ENCODE measurements around the gene ERCC6L2.

ERCC6L2 gene, protein sequence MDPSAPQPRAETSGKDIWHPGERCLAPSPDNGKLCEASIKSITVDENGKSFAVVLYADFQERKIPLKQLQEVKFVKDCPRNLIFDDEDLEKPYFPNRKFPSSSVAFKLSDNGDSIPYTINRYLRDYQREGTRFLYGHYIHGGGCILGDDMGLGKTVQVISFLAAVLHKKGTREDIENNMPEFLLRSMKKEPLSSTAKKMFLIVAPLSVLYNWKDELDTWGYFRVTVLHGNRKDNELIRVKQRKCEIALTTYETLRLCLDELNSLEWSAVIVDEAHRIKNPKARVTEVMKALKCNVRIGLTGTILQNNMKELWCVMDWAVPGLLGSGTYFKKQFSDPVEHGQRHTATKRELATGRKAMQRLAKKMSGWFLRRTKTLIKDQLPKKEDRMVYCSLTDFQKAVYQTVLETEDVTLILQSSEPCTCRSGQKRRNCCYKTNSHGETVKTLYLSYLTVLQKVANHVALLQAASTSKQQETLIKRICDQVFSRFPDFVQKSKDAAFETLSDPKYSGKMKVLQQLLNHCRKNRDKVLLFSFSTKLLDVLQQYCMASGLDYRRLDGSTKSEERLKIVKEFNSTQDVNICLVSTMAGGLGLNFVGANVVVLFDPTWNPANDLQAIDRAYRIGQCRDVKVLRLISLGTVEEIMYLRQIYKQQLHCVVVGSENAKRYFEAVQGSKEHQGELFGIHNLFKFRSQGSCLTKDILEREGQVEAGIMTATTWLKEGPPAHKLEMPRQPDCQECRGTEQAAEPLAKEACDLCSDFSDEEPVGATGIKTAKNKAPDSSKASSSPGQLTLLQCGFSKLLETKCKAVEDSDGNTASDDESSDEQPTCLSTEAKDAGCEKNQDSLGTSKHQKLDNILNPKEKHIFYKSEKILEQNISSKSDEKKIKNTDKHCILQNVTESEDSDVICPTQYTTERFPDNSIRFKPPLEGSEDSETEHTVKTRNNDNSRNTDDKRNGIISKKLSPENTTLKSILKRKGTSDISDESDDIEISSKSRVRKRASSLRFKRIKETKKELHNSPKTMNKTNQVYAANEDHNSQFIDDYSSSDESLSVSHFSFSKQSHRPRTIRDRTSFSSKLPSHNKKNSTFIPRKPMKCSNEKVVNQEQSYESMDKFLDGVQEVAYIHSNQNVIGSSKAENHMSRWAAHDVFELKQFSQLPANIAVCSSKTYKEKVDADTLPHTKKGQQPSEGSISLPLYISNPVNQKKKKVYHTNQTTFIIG (N-terminal part only)

DNA sequence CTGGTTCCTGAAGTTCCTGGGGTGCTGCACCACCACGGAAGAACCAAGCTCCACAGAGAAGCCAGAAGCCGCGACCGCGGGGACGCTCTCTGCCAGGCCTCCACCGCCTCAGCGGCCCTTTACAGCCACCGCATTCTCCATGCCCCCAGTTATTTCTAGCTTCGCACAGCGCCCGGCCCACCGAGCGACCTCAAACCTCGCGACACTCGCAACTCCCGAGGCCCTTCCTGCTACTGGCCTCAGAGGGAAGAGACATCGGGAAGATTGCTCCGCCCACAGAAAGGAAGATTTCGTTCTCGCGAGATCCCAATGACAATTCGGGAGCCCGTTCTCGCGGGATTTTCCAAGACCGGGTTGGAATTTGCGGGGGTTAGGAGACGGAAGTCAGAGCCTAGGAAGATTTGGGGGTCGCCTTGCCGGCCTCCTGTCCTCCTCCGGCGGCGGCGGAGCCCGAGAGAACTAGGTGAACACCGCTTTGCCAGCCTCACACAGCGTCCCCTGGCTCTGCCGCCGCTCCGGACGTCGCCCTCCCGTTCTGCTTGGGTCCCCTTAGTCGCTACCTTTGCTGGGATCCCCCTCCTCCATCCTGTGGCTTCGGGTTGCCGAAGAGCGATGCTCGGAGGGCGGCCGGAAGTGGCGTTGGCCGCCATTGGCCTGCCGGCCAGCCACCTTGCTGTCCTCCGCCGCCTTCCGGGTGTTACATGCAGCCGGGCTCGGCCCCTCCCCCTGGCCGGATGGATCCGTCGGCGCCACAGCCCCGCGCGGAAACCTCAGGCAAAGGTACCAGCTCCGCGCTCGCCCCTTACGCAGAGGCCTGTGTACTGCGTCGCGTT, at the start of gene ERCC6L2:
Gene ERCC6L2 (plus strand): TSS at position 387 of the 833 bp plus-strand sequence. CDS start 348 bp downstream, at position 735.
- DNase-seq, result peak; percentile 99

DNA sequence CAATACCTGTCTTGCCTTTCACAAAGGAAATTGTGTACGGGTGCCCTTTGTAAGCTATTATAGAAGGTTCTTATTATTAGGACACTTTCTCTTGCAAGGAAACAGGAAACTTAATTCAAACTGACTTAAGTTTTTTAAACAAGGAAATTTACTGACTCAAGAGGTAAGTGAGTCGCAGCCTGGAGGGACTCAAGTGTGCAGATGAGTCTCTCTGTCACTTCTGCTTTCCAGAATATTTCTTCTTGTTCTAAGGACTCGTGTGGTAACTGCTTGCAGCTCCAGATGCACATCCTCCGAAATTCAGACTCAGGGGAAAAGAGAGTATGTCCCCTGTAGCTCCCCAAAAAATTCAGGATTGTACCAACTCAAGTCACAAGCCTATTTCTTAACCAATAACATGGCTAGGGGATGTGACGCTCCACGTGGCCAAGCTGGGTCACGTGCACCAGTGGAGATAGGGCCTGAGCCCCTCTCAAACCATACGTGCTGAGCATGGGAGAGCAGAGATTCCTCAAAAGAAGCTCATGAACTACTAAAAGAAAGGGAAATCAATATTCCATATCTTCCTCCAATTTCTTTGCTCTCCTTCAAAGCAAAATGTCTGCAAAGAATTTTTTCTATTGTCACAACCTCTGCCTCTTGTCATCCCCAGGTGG, 49.2 kb upstream of the ERCC6L2 start:
- no peak for DNase-seq

DNA sequence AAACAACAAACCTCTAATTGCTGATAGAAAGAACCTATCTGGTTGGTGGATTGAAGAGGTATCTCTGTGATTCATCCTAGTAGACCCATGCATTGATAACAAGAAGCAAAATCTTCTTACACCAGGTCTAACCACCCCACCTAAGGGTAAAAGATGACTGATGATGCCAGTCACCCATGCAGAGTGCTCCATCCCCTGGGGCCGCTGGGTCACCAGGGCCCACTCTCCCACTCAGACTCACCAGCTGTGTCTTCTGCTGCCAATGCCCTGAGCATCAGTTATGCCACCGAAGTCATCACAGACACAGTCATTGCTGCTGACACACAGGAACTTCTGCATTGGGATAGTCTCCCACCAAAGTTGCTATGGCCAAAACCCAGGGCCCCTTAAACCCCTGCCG, 44.7 kb upstream of the ERCC6L2 start:
- no peak for DNase-seq

DNA sequence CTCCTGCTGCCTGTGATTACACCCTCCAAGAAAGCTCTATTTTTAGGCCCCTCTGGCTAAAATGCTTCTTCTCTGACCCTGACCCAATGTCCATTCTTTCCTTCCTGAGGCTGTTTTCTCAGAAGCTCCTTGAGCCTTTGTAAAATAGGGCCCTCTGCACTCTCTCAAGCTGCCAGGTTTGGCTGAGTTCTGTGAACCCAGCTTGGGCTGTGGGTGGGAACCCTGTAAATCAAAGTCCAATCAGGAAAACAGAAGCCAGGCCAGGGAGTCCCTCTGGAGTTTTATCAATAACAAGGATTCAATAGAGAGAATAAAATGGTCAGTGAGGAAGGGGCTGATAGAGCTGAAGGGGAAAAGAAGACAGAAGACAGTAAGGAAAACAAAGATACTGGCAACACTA, 43.7 kb upstream of the ERCC6L2 start:
- no peak for DNase-seq

DNA sequence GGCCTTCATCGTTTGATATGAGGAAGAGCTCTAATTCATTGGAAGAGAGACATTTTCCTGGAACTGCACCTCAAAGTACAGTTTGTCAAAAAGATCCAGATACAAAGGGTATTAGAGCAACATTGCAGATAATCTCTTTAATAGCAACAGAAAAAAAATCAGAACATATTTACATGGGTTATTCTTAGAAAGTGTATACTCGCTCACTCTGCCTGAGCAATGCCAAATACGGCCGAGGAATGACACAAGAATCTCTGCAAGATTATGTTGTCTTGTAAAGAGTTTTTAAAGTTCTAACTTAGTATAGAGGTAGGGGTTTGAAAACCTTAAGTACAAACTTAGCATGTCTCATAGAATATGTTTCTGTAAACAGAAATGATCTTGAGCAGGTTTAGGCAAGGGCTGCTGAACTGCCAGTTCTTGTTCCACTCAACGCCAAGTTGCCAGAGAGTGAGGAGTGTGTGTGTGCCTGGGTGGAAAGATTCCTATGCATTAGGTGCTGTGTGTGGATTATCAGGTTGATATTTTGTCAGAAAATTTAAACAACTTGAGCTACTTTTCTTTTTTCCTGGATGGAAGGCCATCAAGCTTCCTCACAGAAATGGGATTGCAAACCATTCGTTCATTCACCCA, 41.8 kb upstream of the ERCC6L2 start:
- no peak for DNase-seq

DNA sequence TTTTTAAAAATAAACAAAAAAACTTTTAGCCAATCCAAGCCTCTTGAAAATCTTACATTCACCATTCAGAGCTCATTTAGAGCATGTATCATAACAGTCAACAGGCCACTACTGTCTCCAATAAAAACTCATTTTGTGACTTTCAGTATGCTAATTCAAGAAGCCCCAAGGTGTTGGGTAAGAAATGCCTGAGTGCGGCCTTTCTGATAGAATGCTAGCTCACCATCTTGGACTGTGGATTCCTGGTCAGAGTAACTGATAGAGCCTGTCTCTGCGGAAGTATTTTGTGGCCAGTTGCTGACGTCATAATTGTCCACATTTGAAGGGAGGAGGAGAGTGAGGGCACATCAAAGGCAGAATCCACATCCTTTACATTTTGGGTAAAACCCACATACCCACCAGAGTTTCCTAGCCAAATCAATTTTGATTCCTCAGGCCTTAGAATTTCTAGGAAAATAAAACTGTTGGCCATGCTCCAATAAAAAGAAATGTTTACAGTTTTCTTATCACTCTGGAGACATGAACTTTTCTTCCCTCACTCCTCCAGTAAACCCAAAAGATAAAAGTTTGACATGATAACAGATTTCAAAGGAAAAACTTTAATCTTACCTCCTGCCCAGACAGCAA, 41.1 kb upstream of the ERCC6L2 start:
- peak; percentile 38 for DNase-seq

DNA sequence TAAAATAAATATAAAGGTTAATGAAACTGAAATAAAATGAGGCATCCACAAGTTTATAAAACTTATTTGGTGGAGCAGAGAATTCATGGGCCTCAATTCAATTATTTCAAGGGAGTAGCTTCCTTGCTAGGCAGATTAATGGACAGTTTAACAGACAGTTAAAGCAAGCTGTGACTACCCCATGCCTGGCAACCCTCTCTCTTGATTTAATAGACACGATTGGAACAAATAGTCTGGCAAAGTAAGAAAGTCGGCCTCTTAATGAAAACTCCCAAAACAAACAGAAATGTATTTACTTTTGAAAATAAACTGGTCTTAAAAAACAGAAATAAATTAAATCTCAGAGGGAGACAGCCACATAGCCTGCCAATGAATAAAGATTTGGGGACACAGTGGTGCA, 40.1 kb upstream of the ERCC6L2 start:
- no peak for DNase-seq

DNA sequence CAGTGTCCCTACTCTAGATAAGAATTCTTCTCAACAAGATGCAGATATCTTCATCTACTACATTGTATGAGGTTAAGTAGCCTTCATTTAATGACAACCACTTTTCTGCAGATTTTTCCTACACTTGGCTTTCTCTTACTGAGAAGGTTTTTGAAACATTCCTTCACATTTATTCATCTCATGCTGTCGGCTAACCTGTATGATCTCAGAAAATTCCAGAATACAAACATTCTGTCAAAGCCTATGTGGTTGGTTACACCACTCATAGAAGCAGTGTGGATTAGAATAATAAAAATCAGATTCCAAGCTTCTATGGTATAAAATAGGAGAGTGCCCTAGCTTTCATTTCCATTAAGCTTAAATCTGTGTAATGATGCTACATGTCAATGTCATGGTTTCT, 39.4 kb upstream of the ERCC6L2 start:
- DNase-seq, result peak; percentile 63

DNA sequence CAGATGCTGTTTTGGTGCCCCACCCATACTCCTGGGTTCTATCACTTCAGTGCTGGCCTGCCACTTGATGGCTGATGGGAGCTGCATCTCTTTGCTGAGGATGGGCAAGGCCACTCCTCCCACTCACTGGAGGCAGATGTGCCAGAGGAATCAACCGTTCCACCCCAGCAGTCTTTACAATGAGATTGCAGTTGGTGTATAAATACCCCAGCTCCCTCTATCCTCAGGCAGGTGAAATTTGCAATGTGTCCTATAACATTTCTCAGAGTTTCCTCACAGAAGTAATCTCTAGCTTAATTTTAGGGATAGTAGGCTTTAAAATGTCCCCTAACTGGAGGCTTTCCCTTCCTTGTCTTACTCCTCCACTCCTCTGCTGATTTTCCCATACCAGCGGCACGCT, 36.5 kb upstream of the ERCC6L2 start:
- no peak for DNase-seq

DNA sequence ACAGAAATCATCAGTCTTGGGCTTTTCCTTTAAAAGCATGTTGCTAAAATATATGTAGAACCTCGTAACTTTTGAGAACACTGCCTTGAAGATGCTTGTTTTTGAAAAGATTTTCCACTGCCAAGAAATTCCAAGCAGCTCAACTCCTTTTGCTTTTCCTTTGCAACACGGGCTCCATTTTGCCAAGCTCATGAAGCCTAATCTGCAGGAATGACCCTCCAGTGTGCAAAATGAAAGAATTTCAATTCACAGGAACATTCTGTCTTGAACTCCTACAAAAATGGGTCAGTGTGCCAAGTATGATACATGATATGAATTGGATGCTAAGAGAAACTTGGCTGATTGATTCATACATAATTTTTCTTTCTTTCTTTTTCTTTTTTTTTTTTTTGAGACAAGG, 35.4 kb upstream of the ERCC6L2 start:
- DNase-seq, result no peak

DNA sequence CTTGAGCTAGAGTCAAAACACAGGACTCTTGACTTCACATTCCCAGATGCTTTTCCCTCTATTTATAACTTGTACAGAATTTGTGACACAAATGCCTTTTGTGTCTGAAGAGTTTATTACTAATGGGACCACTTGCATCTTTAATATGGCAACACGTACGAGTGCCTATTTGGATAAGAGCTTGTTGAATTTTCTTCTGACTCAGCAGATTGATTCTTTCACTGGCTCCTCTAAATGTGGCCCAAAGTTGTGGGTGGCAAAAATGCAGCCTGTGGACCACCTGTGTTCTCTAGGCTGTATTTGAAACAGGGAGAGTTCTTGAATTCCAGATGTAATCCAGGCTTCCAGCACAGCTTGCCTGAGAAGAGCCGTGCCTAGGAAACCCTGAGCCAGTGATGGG, 34.1 kb upstream of the ERCC6L2 start:
- no peak for DNase-seq

DNA sequence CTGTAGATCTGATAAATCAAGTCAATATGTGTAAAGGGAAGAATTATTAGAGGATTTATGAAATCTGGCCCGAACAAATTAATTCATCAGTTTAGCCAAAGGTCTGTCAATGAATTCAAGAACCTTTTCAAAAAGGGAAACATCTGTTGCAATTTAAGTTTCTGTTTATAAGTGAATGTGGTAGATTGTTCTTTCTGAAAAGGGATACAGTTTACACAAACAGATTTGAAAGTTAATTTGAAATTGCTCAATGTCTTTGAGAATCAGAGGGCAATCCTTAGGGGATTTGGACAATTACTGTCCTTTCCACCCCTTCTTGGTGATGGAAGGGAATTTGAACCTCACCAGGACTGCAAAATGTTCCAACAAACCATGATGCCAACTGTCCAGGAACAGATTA, 29.7 kb upstream of the ERCC6L2 start:
- no peak for DNase-seq

DNA sequence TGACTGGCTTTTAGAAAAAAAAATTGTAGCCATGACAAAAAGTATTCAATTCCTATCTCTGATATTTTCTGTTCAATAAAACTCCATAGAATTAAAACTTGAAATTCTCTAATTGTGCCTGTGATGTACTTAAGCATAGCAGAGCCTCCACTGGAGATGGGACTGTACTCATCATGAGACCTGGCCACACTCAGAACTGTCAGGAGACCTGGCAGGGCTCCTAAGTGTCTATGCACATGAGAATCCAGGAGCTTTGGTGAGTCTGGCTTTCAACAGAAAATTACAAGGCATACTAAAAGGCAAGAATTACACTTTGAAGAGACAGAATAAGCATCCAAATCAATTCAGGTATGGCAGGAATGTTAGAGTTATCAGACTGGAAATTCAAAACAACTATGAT, 26.7 kb upstream of the ERCC6L2 start:
- no peak for DNase-seq

DNA sequence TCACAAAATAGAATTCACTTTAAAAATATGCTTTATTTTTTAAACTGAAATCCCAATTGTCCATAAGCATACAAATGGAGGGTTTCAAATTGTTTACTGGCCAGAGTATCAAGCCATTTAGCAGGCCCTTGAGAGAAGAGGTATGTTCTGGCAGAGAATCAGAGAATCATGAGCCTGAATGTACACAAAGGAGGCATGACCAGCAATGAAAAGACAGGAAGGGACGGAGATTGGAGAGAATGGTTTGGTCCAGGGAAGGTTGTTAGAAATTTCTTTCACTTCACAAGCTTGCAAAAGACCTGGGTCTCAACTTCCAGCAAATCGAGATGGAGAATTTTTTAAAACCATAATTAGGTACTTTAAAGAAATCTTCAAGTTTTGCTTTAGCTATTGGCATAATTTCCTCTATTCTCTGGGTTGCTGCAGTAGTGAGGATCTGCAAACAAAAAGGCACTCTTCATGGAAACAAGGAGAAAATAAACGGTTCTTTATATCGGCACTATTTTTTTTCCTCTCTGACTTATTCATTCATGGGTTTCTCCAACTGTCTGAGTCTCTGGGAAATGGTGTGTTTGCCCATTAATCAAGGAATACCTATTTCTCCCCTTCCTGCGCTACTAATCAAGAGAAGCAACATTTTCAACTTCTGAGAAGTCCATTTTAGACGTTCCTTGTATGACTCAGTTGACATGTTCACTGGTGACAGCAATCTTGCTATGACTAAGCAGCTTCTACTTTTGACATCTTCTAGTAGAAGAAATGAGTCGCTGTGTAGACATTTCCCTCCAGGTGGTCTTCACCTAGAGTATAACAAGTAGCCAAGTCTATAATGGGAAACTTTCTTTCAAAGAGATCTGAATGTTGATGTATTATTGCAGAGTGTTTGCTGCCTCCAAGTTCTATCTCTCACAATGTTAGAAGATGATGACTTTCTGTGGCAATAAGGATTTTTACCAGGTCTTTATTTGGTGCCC, 23.1 kb upstream of the ERCC6L2 start:
- peak; percentile 90 for DNase-seq

DNA sequence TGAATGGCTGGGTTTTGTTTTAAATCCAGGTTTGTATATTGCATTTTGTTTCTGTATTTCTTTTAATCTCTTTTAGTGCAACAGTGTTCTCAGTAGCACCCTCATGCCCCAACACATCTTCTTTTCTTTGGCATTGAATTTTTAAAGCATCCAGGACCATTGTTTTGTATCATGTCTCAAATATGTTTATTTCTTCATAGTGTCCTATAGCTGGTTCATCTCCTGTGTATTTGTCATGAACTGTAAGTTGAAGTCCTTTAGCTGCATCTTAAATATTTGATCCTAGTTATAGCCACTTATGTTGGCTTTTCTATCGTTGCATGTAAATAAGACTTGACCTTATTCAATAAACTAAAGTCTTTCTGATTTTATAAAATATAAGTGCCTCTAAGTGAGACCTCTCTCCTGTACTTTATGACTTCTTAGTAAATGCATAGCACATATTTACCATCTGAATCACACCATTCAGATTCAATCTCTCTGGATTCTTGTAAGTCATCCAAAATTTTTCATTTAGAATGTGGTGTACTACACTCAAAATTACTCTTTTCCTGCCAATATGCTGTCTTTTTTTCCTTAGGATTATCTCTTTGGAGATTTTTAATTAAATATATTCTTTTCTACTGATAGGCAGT, 21.0 kb upstream of the ERCC6L2 start:
- DNase-seq, result peak; percentile 86

DNA sequence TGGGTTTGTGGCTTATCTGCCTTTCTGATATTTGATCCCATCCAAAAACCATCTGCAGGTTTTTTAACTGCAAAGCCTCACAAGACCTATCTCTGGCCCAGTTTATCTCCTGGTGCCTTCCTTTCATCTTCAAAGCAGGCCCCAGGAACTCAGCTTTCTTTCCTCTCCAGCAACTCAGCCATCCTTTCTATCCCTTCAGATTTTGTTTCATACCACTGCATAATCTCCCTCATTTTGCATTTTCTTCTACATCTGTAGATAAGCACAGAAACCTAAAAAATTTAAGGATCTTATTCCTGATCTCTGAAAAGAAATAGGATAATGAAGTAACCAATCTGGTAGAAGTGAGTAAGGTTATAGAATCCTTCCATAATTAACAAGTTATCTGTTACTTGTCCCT, 19.5 kb upstream of the ERCC6L2 start:
- no peak for DNase-seq

DNA sequence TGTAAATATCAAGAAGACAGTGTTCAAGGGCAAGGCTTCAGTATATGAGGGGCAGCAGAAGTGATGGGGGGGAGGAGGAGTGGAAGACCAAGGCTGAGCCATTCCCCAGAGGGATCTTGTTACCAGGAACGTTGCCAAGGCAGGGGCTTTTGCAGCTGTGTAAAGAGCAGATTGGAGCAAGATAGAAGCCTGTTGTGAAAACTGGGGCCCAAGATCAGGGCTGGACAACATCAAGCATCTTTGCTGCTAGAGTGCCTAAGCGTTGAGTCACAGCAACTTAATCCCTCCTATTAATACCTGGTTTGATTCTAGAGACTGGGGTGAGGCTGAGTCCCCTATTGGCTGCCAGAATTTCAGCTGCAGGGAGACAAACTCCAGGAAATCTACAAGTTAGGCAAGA, 18.4 kb upstream of the ERCC6L2 start:
- peak; percentile 93 for DNase-seq

DNA sequence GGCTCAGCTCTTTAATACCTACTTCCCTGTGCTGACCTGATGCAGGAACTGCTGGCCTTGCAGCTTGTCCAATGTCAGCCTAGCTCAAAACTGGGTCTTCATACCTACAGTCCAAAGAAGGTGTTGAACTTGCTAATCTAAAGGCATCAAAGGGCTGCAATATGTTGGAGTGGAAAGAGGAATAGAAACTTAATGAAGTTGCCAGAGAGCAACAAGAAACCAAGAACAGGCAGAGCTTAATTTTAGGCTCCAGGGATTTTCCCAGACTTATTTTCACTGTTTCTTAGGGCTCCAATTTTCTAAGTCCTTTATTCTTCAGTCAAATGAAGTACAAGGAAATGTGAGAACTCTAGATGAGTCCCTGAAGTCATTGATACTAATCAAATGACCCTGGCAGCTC, 17.6 kb upstream of the ERCC6L2 start:
- DNase-seq, result no peak

DNA sequence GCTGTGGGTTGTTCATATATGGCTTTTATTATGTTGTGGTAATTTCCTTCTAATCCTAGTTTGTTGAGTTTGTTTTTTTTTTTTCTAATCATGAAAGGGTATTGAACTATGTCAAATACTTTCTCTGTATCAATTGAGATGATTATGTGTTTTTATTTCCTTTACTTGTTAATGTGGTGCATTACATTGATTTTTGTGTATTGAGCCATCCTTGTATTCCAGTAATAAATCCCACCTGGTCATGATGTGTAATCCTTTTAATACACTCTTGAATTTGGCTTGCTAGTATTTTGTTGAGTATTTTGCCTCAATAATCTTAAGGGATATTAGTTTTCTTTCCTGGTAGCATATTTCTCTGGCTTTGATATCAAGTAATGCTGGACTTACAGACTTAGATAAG, 13.1 kb upstream of the ERCC6L2 start:
- no peak for DNase-seq

Data from fibroblast of skin of right biceps (primary cell).